Hepatocyte (in vitro differentiated cells): ENCODE data around the gene CCDC3.

Experiments used
- CTCF ChIP-seq: fragments of 200-600 bp; sonication (generic); IDR thresholded peaks from 2 replicates; pipeline ENCODE4 v1.5.1; 2016; ENCODE audit warnings: antibody characterized with exemption, mild to moderate bottlenecking; ENCODE audit not compliant: poor library complexity
- EZH2phosphoT487 ChIP-seq: fragments of 200-600 bp; sonication (generic); IDR thresholded peaks from one replicate; pipeline ENCODE4 v1.6.1; 2018; ENCODE audit warnings: antibody characterized with exemption, mild to moderate bottlenecking, low read depth, moderate library complexity; ENCODE audit not compliant: unreplicated experiment, severe bottlenecking

GRCh38 chr10:12862459-12862858, 139.1 kb downstream of the CCDC3 start:
- no peak for TF ChIP-seq CTCF
- no peak for TF ChIP-seq EZH2phosphoT487
